OCI-LY3 (cell line): ENCODE data around the gene OSBPL3.

Source experiments
- H2AFZ ChIP-seq: fragments of 200-600, 300-600 bp; shearing (Covaris generic); 2 replicates; pipeline ENCODE4 v1.6.0; 2014; ENCODE audit warnings: antibody characterized with exemption, low read depth, low read length
- H3K27ac ChIP-seq: fragments of 200-600, 300-600 bp; sonication (generic); 2 replicates; pipeline ENCODE4 v1.5.1; 2014; ENCODE audit warnings: mild to moderate bottlenecking, low read length, moderate library complexity, mixed read lengths
- H3K27me3 ChIP-seq: fragments of 200-600, 300-600 bp; sonication (generic); 2 replicates; pipeline ENCODE4 v1.6.1; 2014; ENCODE audit warnings: low read depth, low read length, mixed read lengths
- H3K36me3 ChIP-seq: fragments of 200-600, 300-600 bp; sonication (generic); replicated peaks from 2 replicates; pipeline ENCODE3; 2014; ENCODE audit warnings: low read depth, low read length, mixed read lengths
- H3K4me1 ChIP-seq: fragments of 300-600, 200-600 bp; sonication (generic); 2 replicates; pipeline ENCODE4 v1.6.1; 2014; ENCODE audit warnings: low read length, mixed read lengths
- H3K4me2 ChIP-seq: fragments of 200-600, 300-600 bp; sonication (generic); 2 replicates; pipeline ENCODE4 v1.6.1; 2014; ENCODE audit warnings: low read length, mixed read lengths
- H3K4me3 ChIP-seq: fragments of 300-600, 200-600 bp; sonication (generic); 2 replicates; pipeline ENCODE4 v1.5.1; 2014; ENCODE audit warnings: antibody characterized with exemption, mild to moderate bottlenecking, low read length, moderate library complexity
- H3K79me2 ChIP-seq: fragments of 300-600, 200-600 bp; shearing (Covaris generic); 2 replicates; pipeline ENCODE4 v1.6.1; 2014; ENCODE audit warnings: mild to moderate bottlenecking, low read length, mixed read lengths
- H3K9ac ChIP-seq: fragments of 300-600, 200-600 bp; shearing (Covaris generic); 2 replicates; pipeline ENCODE4 v1.6.0; 2014; ENCODE audit warnings: mild to moderate bottlenecking, low read length, moderate library complexity
- H3K9me3 ChIP-seq: fragments of 200-600, 300-600 bp; shearing (Covaris generic); 2 replicates; pipeline ENCODE4 v1.6.1; 2014; ENCODE audit warnings: low read length, mixed read lengths; ENCODE audit not compliant: insufficient read depth
- H4K20me1 ChIP-seq: fragments of 200-600, 300-600 bp; sonication (generic); 2 replicates; pipeline ENCODE4 v1.6.1; 2016; ENCODE audit warnings: low read length, mixed read lengths; ENCODE audit not compliant: insufficient read depth
- EZH2phosphoT487 ChIP-seq: fragments of 200-600 bp; shearing (Covaris generic); IDR thresholded peaks from 2 replicates; pipeline ENCODE4 v1.6.1; 2018; ENCODE audit warnings: antibody characterized with exemption, mixed run types, low read depth
- TF ChIP-seq, protein P1 (sequence below): fragments of 200-600, 300-600 bp; sonication (generic); IDR thresholded peaks from 2 replicates; pipeline ENCODE4 v1.5.1; 2014; ENCODE audit warnings: antibody characterized with exemption, low read length, low read depth

Gene OSBPL3

DNA sequence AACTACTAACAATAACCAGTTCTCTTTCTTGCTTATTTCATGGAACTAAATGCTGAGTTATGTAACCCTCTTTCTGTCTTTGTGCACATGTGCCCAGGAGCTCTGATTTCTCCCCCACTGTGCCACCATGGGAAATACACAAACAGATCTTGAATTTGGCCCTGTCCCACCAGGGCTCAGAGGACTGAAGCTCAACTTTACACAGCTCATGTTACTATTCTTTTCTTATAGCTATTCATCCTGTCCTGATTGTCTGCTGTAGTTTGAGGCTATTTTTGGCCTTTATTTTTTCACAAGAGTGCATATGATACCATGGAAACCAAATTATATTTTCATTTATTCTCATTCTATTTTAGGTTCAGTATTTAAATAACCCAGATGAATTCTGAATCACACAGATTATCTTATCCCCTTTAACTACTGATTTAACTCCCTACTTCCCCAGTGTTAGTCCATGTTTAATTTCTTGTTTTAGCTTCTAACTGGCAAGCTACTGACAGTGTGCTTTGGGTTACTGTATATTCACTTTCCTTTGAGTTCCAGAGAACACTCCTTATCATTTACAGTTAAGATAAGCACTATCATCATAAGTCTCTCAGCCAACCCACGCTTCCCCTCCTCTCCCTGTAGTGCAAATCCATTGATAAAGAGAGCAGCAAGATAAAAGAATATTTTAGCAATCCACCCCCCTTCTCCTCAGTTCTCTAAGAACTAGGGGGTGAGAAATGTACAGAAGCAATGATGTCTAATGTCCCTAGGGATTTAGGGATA, 150.9 kb downstream of the OSBPL3 start:
- Histone ChIP-seq H3K4me1 (peaks cover 5% of the 10 kb centered on the region), H3K79me2 (no peaks in the 10 kb centered on the region), H3K4me2 (no peak overlapping the region), H3K36me3 (no peaks in the 10 kb centered on the region), H3K9ac (no peak overlapping the region), H2AFZ (no peak overlapping the region), H3K27ac (no peak overlapping the region), H3K4me3 (no peak overlapping the region), H4K20me1 (no peaks in the 10 kb centered on the region), H3K9me3 (no peaks in the 10 kb centered on the region), H3K27me3 (no peaks in the 10 kb centered on the region)
- no peak for TF ChIP-seq EZH2phosphoT487
- TF ChIP-seq, protein P1, sequence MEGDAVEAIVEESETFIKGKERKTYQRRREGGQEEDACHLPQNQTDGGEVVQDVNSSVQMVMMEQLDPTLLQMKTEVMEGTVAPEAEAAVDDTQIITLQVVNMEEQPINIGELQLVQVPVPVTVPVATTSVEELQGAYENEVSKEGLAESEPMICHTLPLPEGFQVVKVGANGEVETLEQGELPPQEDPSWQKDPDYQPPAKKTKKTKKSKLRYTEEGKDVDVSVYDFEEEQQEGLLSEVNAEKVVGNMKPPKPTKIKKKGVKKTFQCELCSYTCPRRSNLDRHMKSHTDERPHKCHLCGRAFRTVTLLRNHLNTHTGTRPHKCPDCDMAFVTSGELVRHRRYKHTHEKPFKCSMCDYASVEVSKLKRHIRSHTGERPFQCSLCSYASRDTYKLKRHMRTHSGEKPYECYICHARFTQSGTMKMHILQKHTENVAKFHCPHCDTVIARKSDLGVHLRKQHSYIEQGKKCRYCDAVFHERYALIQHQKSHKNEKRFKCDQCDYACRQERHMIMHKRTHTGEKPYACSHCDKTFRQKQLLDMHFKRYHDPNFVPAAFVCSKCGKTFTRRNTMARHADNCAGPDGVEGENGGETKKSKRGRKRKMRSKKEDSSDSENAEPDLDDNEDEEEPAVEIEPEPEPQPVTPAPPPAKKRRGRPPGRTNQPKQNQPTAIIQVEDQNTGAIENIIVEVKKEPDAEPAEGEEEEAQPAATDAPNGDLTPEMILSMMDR = no peak

DNA sequence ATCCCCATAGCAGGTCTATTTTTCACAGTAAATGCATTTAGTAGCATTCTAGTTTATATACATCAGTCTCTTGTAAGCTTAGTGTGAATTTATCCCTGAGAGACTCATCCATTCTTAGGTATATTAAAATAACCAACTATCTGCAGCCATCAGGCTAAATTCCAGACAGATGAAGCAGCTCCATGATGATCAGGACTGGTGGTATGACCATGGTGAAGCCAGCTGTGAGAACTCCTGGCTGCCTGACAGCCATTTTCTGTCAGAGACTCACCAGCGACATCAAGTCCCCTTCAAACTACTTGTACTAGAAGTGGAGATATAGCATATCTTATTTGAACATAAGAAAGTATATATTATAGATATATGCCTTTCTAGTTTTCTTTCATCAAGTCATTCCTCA, 152.4 kb downstream of the OSBPL3 start:
- no peaks in the 10 kb centered on the region for H3K36me3 ChIP-seq
- no peak overlapping the region for H3K4me2 ChIP-seq
- no peaks in the 10 kb centered on the region for H3K9me3 ChIP-seq
- no peak overlapping the region for H3K27ac ChIP-seq
- H3K27me3 ChIP-seq = no peaks in the 10 kb centered on the region
- H3K4me1 ChIP-seq = peaks cover 5% of the 10 kb centered on the region
- H2AFZ ChIP-seq = no peak overlapping the region
- TF ChIP-seq, protein P1 = no peak
- no peak for TF ChIP-seq EZH2phosphoT487
- H3K79me2 ChIP-seq = no peaks in the 10 kb centered on the region
- H4K20me1 ChIP-seq = no peaks in the 10 kb centered on the region
- no peak overlapping the region for H3K4me3 ChIP-seq
- H3K9ac ChIP-seq = no peak overlapping the region

DNA sequence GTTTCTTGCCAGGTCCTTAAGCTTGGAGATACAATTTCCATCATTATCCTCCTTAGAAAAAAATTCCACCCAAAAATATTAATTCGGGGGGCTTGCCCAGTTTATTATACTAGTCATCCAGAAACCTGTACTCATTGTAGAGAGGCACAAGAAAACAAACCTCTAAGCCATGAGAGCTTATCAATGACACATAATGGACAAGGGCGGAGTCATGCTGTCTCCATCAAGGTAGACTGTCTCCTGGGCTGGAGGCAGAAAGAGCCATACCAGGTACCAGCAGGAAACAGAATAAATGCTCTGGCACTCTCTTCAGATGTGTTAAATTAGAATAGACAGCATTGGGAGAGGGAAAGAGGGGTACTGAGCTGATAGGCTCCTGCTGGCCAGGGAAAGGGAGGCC, 153.0 kb downstream of the OSBPL3 start:
- H3K27ac ChIP-seq = no peak overlapping the region
- H3K4me1 ChIP-seq = peaks cover 5% of the 10 kb centered on the region
- H3K4me3 ChIP-seq = no peak overlapping the region
- no peaks in the 10 kb centered on the region for H3K27me3 ChIP-seq
- no peaks in the 10 kb centered on the region for H3K36me3 ChIP-seq
- H3K9ac ChIP-seq = no peak overlapping the region
- no peak overlapping the region for H3K4me2 ChIP-seq
- H3K79me2 ChIP-seq = no peaks in the 10 kb centered on the region
- no peak overlapping the region for H2AFZ ChIP-seq
- TF ChIP-seq, protein P1 = no peak
- no peak for TF ChIP-seq EZH2phosphoT487
- H3K9me3 ChIP-seq = no peaks in the 10 kb centered on the region
- H4K20me1 ChIP-seq = no peaks in the 10 kb centered on the region

DNA sequence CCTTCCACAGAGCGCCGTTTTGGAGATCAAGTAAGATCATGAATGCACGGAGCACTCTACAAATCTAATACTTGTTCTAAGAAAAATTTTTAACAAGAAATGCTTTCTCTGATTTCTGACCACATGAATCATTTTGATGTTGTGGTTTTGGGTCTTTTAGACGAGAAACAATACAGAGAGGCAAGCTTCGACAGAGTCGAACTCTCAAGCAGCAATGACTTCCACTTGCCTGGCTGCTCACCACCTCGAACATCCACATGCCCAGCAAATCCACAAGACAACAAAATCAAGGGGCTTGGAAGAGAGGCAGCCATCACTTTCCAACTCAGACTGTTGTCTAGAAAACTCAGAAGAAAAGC, 153.3 kb downstream of the OSBPL3 start:
- TF ChIP-seq EZH2phosphoT487 = no peak
- TF ChIP-seq, protein P1 = no peak
- no peak overlapping the region for H3K4me2 ChIP-seq

More for the DNA sequence above, 153.3 kb downstream of the OSBPL3 start:
- Histone ChIP-seq H4K20me1 (no peaks in the 10 kb centered on the region), H3K4me3 (no peak overlapping the region), H3K36me3 (no peaks in the 10 kb centered on the region), H3K9me3 (no peaks in the 10 kb centered on the region), H3K4me1 (peaks cover 7% of the 10 kb centered on the region), H2AFZ (no peak overlapping the region), H3K27ac (no peak overlapping the region), H3K79me2 (no peaks in the 10 kb centered on the region), H3K27me3 (no peaks in the 10 kb centered on the region), H3K9ac (no peak overlapping the region)
